ENCODE measurements around the gene SYCP1. TPM values are rescaled to one million over a fixed set of nuclear protein-coding genes. Genes with fewer than 3 reads are reported as not detected.

Gene SYCP1
- total and polyA plus RNA-seq, 2 experiments from 2014 or later = 0.24 to 0.66 TPM

- Histone ChIP-seq H3K36me3 (ENCODE audit: insufficient read depth) (no peaks in the 10 kb centered on the region), H3K4me3 (no peak overlapping the region), H3F3A (replicated peaks; ENCODE audit: low read depth) (no peaks in the 10 kb centered on the region), H3K9me2 (ENCODE audit: insufficient read depth) (no peaks in the 10 kb centered on the region), H3K27ac (ENCODE audit: low read depth) (no peak overlapping the region), H3K4me1 (ENCODE audit: insufficient read depth) (peaks cover 22% of the 10 kb centered on the region), H2AFZ (no peak overlapping the region), H4K20me1 (replicated peaks; ENCODE audit: insufficient read depth) (no peaks in the 10 kb centered on the region), H3K79me2 (replicated peaks; ENCODE audit: insufficient read depth) (no peaks in the 10 kb centered on the region), H3K4me2 (no peak overlapping the region), H3K27me3 (ENCODE audit: insufficient read depth) (no peaks in the 10 kb centered on the region)
- peaks cover 43% of the 10 kb centered on the region for H3K4me1 Mint-ChIP-seq
- TF ChIP-seq, protein P1, sequence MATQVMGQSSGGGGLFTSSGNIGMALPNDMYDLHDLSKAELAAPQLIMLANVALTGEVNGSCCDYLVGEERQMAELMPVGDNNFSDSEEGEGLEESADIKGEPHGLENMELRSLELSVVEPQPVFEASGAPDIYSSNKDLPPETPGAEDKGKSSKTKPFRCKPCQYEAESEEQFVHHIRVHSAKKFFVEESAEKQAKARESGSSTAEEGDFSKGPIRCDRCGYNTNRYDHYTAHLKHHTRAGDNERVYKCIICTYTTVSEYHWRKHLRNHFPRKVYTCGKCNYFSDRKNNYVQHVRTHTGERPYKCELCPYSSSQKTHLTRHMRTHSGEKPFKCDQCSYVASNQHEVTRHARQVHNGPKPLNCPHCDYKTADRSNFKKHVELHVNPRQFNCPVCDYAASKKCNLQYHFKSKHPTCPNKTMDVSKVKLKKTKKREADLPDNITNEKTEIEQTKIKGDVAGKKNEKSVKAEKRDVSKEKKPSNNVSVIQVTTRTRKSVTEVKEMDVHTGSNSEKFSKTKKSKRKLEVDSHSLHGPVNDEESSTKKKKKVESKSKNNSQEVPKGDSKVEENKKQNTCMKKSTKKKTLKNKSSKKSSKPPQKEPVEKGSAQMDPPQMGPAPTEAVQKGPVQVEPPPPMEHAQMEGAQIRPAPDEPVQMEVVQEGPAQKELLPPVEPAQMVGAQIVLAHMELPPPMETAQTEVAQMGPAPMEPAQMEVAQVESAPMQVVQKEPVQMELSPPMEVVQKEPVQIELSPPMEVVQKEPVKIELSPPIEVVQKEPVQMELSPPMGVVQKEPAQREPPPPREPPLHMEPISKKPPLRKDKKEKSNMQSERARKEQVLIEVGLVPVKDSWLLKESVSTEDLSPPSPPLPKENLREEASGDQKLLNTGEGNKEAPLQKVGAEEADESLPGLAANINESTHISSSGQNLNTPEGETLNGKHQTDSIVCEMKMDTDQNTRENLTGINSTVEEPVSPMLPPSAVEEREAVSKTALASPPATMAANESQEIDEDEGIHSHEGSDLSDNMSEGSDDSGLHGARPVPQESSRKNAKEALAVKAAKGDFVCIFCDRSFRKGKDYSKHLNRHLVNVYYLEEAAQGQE (IDR thresholded peaks at IDR 0.05; ENCODE audit: unreplicated experiment) = no peak
- TF ChIP-seq STAT1 (IDR thresholded peaks at IDR 0.05; ENCODE audit: unreplicated experiment) (no peak), NANOG (IDR thresholded peaks at IDR 0.05; ENCODE audit: borderline replicate concordance) (no peak), POLR2AphosphoS5 (IDR thresholded peaks at IDR 0.05; ENCODE audit: low read depth) (no peak), ZNF114 (CRISPR knock-in tag; IDR thresholded peaks at IDR 0.05) (no peak), EZH2phosphoT487 (IDR thresholded peaks at IDR 0.05; ENCODE audit: unreplicated experiment) (no peak), CREB1 (CRISPR knock-in tag; IDR thresholded peaks at IDR 0.05; ENCODE audit: low read depth) (no peak), ZNF331 (CRISPR knock-in tag; IDR thresholded peaks at IDR 0.05; ENCODE audit: low read depth) (no peak), JUNB (IDR thresholded peaks at IDR 0.05; ENCODE audit: unreplicated experiment) (no peak), ZNF462 (CRISPR knock-in tag; IDR thresholded peaks at IDR 0.05) (no peak), EZH2 (IDR thresholded peaks at IDR 0.05; ENCODE audit: low read depth, unreplicated experiment) (no peak)
- TF ChIP-seq, protein P2, sequence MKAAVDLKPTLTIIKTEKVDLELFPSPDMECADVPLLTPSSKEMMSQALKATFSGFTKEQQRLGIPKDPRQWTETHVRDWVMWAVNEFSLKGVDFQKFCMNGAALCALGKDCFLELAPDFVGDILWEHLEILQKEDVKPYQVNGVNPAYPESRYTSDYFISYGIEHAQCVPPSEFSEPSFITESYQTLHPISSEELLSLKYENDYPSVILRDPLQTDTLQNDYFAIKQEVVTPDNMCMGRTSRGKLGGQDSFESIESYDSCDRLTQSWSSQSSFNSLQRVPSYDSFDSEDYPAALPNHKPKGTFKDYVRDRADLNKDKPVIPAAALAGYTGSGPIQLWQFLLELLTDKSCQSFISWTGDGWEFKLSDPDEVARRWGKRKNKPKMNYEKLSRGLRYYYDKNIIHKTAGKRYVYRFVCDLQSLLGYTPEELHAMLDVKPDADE (IDR thresholded peaks at IDR 0.05) = no peak
- TF ChIP-seq, protein P3, sequence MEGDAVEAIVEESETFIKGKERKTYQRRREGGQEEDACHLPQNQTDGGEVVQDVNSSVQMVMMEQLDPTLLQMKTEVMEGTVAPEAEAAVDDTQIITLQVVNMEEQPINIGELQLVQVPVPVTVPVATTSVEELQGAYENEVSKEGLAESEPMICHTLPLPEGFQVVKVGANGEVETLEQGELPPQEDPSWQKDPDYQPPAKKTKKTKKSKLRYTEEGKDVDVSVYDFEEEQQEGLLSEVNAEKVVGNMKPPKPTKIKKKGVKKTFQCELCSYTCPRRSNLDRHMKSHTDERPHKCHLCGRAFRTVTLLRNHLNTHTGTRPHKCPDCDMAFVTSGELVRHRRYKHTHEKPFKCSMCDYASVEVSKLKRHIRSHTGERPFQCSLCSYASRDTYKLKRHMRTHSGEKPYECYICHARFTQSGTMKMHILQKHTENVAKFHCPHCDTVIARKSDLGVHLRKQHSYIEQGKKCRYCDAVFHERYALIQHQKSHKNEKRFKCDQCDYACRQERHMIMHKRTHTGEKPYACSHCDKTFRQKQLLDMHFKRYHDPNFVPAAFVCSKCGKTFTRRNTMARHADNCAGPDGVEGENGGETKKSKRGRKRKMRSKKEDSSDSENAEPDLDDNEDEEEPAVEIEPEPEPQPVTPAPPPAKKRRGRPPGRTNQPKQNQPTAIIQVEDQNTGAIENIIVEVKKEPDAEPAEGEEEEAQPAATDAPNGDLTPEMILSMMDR (conservative IDR thresholded peaks at IDR 0.05; ENCODE audit: low read depth in 2 of 2) = no peak
- H3K4me3 Mint-ChIP-seq = no peak overlapping the region
- peaks cover 2% of the 10 kb centered on the region for H3K27me3 Mint-ChIP-seq (ENCODE audit: insufficient read depth, low read depth, poor library complexity)
- 0 out of 3 replicates have a peak, but pooled peaks cover 3% of the 10 kb centered on the region for H3K9me3 Mint-ChIP-seq
- H3K27ac Mint-ChIP-seq = no peak overlapping the region
- H3K36me3 Mint-ChIP-seq (ENCODE audit: low read depth) = no peaks in the 10 kb centered on the region
- ATAC-seq = no peak
- DNase-seq (ENCODE audit: low spot score) = no peak
These were observed 42.1 kb downstream of the SYCP1 start for GRCh38 chr1:114896795-114897194.
